ENCODE measurements around the gene CCDC152.

DNA sequence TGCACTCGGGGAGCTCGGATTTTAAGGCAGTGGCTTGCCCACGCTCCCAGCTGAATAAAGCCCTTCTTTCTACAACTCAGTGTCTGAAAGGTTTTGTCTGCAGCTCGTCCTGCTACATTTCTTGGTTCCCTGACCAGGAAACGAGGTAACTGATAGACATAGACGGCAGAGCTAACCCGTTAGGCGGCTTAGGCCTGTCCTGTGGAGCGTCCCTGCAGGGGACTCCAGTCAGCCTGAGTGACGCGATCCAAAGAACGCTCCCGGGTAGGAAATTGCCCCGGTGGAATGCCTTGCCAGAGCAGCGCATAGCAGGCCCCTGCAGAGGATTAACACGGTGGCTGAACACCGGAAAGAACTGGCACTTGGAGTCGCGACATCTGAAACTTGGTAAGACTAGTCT lies 56.9 kb downstream of the CCDC152 start:
- TF ChIP-seq GABPA (IDR thresholded peaks at IDR 0.05; ENCODE audit: low read depth) (no peak), CTCF (IDR thresholded peaks at IDR 0.05; ENCODE audit: insufficient read depth, low read length) (no peak), REST (IDR thresholded peaks at IDR 0.05; ENCODE audit: insufficient replicate concordance, low read depth) (no peak), POLR2AphosphoS5 (IDR thresholded peaks at IDR 0.05; ENCODE audit: low read depth) (no peak), SPI1 (IDR thresholded peaks at IDR 0.05; ENCODE audit: borderline replicate concordance, low read depth) (no peak)

All from HL-60 (cell line).